H1 (cell line): ENCODE data around the gene ZNF561. TPM values are rescaled to one million over a fixed set of nuclear protein-coding genes. Genes with fewer than 3 reads are reported as not detected.

Experiments used
- CTCF ChIA-PET: fragments of 300-600 bp; sonication (Branson Sonifier 250); formaldehyde crosslinking; loops from one replicate; lab custom pipeline; 2021; ENCODE audit not compliant: partially characterized antibody; lab: Charles Lee
- POLR2A ChIA-PET: fragments of 300-600 bp; sonication (Branson Sonifier 250); formaldehyde crosslinking; loops from one replicate; lab custom pipeline; 2021; ENCODE audit warnings: inconsistent platforms; ENCODE audit not compliant: partially characterized antibody; lab: Charles Lee
- DNase-seq, 2 experiments: peaks; one replicate each; pipeline versions ENCODE4 v3.0.0 to v3.0.0-alpha.2; 2010 to 2022; ENCODE audit warnings: low spot score in 2 of 2, low read depth in 1 of 2, mixed read lengths in 1 of 2
- FAIRE-seq: peaks from 2 replicates; lab custom pipeline; 2011; peaks lifted over from hg19 to GRCh38; lab: Jason Lieb, UNC
- H2AFZ ChIP-seq: 2 replicates; pipeline ENCODE4 v1.8.1; 2012; ENCODE audit warnings: low read length, inconsistent platforms
- H2AK5ac ChIP-seq: 2 replicates; pipeline ENCODE4 v1.6.1; 2013; ENCODE audit warnings: low read depth, low read length
- H2BK120ac ChIP-seq: replicated peaks from 2 replicates; pipeline ENCODE3; 2013; ENCODE audit warnings: low read depth, low read length, inconsistent platforms
- H2BK12ac ChIP-seq: 2 replicates; pipeline ENCODE4 v1.6.1; 2013; ENCODE audit warnings: low read depth, low read length
- H2BK15ac ChIP-seq: 2 replicates; pipeline ENCODE4 v1.6.1; 2013; ENCODE audit warnings: low read length
- H2BK20ac ChIP-seq: 2 replicates; pipeline ENCODE4 v1.6.1; 2013; ENCODE audit warnings: low read length
- H2BK5ac ChIP-seq: 2 replicates; pipeline ENCODE4 v1.6.1; 2013; ENCODE audit warnings: low read depth, low read length
- H3K14ac ChIP-seq: 2 replicates; pipeline ENCODE4 v1.6.1; 2013; ENCODE audit warnings: inconsistent platforms; ENCODE audit not compliant: insufficient read length
- H3K18ac ChIP-seq: 2 replicates; pipeline ENCODE4 v1.6.1; 2013; ENCODE audit warnings: low read length; ENCODE audit errors: extremely low read depth
- H3K23ac ChIP-seq: 2 replicates; pipeline ENCODE4 v1.6.1; 2013; ENCODE audit warnings: inconsistent platforms; ENCODE audit not compliant: insufficient read length
- H3K23me2 ChIP-seq: 2 replicates; pipeline ENCODE4 v1.6.1; 2013; ENCODE audit warnings: low read depth, low read length
- H3K27ac ChIP-seq: 2 replicates; pipeline ENCODE4 v1.6.1; 2011; ENCODE audit warnings: low read depth, low read length, inconsistent platforms
- H3K27me3 ChIP-seq, 4 experiments: replicated peaks in 1 of 4; 1 replicate in 1 of 4; 2 replicates in 3 of 4; pipeline versions ENCODE4 v1.6.1 to v1.8.1; 2011 to 2013; ENCODE audit warnings: low read length in 3 of 4, mild to moderate bottlenecking in 3 of 4, inconsistent platforms in 2 of 4, mixed read lengths in 2 of 4, moderate library complexity in 1 of 4; ENCODE audit not compliant: control insufficient read depth in 3 of 4, insufficient read depth in 3 of 4; ENCODE audit errors: extremely low read depth in 1 of 4
- H3K36me3 ChIP-seq, 4 experiments: 2 replicates each; pipeline versions ENCODE4 v1.6.1 to v1.8.1; 2011 to 2013; ENCODE audit warnings: mild to moderate bottlenecking in 4 of 4, low read length in 3 of 4, moderate library complexity in 2 of 4, control low read depth in 1 of 4, inconsistent platforms in 1 of 4; ENCODE audit not compliant: insufficient read depth in 4 of 4, control insufficient read depth in 2 of 4
- H3K4ac ChIP-seq: replicated peaks from 2 replicates; pipeline ENCODE3; 2013; ENCODE audit warnings: low read length, low read depth, mixed read lengths, inconsistent platforms; ENCODE audit not compliant: insufficient read length
- H3K4me1 ChIP-seq, 4 experiments: replicated peaks in 1 of 4; 1 replicate in 1 of 4; 2 replicates in 3 of 4; pipeline versions ENCODE4 v1.6.1 to v1.8.1; 2011 to 2013; ENCODE audit warnings: low read length in 3 of 4, inconsistent platforms in 2 of 4, mixed read lengths in 1 of 4; ENCODE audit not compliant: insufficient read depth in 4 of 4, control insufficient read depth in 3 of 4
- H3K4me2 ChIP-seq, 2 experiments: 2 replicates each; pipeline versions ENCODE4 v1.6.1 to v1.8.1; 2011 to 2013; ENCODE audit warnings: low read depth in 2 of 2, low read length in 2 of 2, control low read depth in 1 of 2, inconsistent platforms in 1 of 2, mild to moderate bottlenecking in 1 of 2; ENCODE audit not compliant: insufficient read depth in 1 of 2
- H3K4me3 ChIP-seq, 4 experiments: fragments of 200-600, 300-600 bp in 1 of 4; sonication (generic), shearing (Covaris generic), sonication (Bioruptor Twin) in 1 of 4; 2 replicates each; pipeline versions ENCODE4 v1.5.1 to v1.8.1; 2011 to 2016; ENCODE audit warnings: low read length in 4 of 4, low read depth in 3 of 4, control low read depth in 2 of 4, inconsistent platforms in 2 of 4, mild to moderate bottlenecking in 2 of 4, mixed read lengths in 1 of 4, moderate library complexity in 1 of 4; ENCODE audit not compliant: insufficient read depth in 2 of 4; ENCODE audit errors: extremely low read depth in 1 of 4
- H3K56ac ChIP-seq: replicated peaks from 2 replicates; pipeline ENCODE3; 2013; ENCODE audit warnings: low read depth, mild to moderate bottlenecking, mixed read lengths, low read length, inconsistent platforms; ENCODE audit not compliant: insufficient read length
- H3K79me1 ChIP-seq: 2 replicates; pipeline ENCODE4 v1.6.1; 2013; ENCODE audit warnings: low read depth, low read length, control low read depth
- H3K79me2 ChIP-seq, 2 experiments: 2 replicates each; pipeline versions ENCODE4 v1.6.1 to v1.8.1; 2012 to 2013; ENCODE audit warnings: low read length in 2 of 2, mild to moderate bottlenecking in 2 of 2, inconsistent platforms in 1 of 2; ENCODE audit not compliant: insufficient read depth in 2 of 2, control insufficient read depth in 1 of 2
- H3K9ac ChIP-seq, 4 experiments: replicated peaks in 1 of 4; 1 replicate in 1 of 4; 2 replicates in 3 of 4; pipeline versions ENCODE4 v1.6.1 to v1.8.1; 2011 to 2013; ENCODE audit warnings: low read depth in 3 of 4, low read length in 3 of 4, control low read depth in 2 of 4, mild to moderate bottlenecking in 2 of 4, moderate library complexity in 2 of 4, inconsistent platforms in 1 of 4; ENCODE audit errors: extremely low read depth in 1 of 4
- H3K9me3 ChIP-seq, 2 experiments: 2 replicates each; pipeline versions ENCODE4 v1.6.1 to v1.8.1; 2012 to 2013; ENCODE audit warnings: mild to moderate bottlenecking in 2 of 2, moderate library complexity in 2 of 2, control low read depth in 1 of 2, inconsistent platforms in 1 of 2, low read depth in 1 of 2, low read length in 1 of 2, mixed read lengths in 1 of 2; ENCODE audit not compliant: insufficient read depth in 2 of 2
- H4K20me1 ChIP-seq, 2 experiments: replicated peaks in 1 of 2; 2 replicates each; pipeline versions ENCODE3 to v1.8.1; 2011 to 2013; ENCODE audit warnings: inconsistent platforms in 2 of 2, low read length in 2 of 2, mild to moderate bottlenecking in 1 of 2; ENCODE audit not compliant: insufficient read depth in 2 of 2, control insufficient read depth in 1 of 2
- H4K5ac ChIP-seq: 2 replicates; pipeline ENCODE4 v1.6.1; 2013; ENCODE audit warnings: low read length, low read depth, mixed read lengths, inconsistent platforms; ENCODE audit not compliant: insufficient read length
- H4K8ac ChIP-seq: 2 replicates; pipeline ENCODE4 v1.8.0; 2013; ENCODE audit warnings: mild to moderate bottlenecking, moderate library complexity, low read length, inconsistent platforms; ENCODE audit not compliant: insufficient read depth; ENCODE audit errors: extremely low read depth
- H4K91ac ChIP-seq: replicated peaks from 2 replicates; pipeline ENCODE3; 2013; ENCODE audit warnings: low read length, mixed read lengths, inconsistent platforms; ENCODE audit not compliant: insufficient read length
- ASH2L ChIP-seq: fragments of 200-600, 300-600 bp; sonication (generic); IDR thresholded peaks from one replicate; pipeline ENCODE4 v1.7.1; 2017; ENCODE audit warnings: low read length
- BCL11A ChIP-seq, 2 experiments: IDR thresholded peaks; one replicate each; pipeline ENCODE4 v1.6.1; 2011; ENCODE audit warnings: low read depth in 2 of 2, low read length in 2 of 2, mild to moderate bottlenecking in 2 of 2
- BRCA1 ChIP-seq: IDR thresholded peaks from 2 replicates; pipeline ENCODE4 v1.6.1; 2012; ENCODE audit warnings: low read depth, low read length, improper control_type of control experiment
- CREB1 ChIP-seq: IDR thresholded peaks from 2 replicates; pipeline ENCODE4 v1.6.1; 2012; ENCODE audit warnings: inconsistent platforms
- EGR1 ChIP-seq: IDR thresholded peaks from 2 replicates; pipeline ENCODE4 v1.6.1; 2011; ENCODE audit warnings: low read depth, low read length, borderline replicate concordance
- JUN ChIP-seq: IDR thresholded peaks from 2 replicates; pipeline ENCODE4 v1.6.1; 2011; ENCODE audit warnings: low read depth, mild to moderate bottlenecking, improper control_type of control experiment, low read length
- JUND ChIP-seq: IDR thresholded peaks from 2 replicates; pipeline ENCODE4 v1.6.1; 2011; ENCODE audit warnings: mild to moderate bottlenecking, improper control_type of control experiment, low read length
- RNF2 ChIP-seq: fragments of 200-900, 300-1000 bp; sonication (generic); IDR thresholded peaks from 2 replicates; pipeline ENCODE4 v1.7.1; 2016; ENCODE audit warnings: borderline replicate concordance, low read depth, mild to moderate bottlenecking, antibody characterized with exemption, low read length; ENCODE audit not compliant: poor library complexity, severe bottlenecking; ENCODE audit errors: missing control alignments
- RXRA ChIP-seq: IDR thresholded peaks from 2 replicates; pipeline ENCODE4 v1.6.1; 2011; ENCODE audit warnings: low read depth, mild to moderate bottlenecking, low read length, moderate library complexity; ENCODE audit not compliant: insufficient read depth
- SP1 ChIP-seq: IDR thresholded peaks from 2 replicates; pipeline ENCODE4 v1.6.1; 2011; ENCODE audit warnings: low read depth, low read length
- SUZ12 ChIP-seq: fragments of 200-600 bp; sonication (generic); IDR thresholded peaks from 2 replicates; pipeline ENCODE4 v1.6.1; 2012; ENCODE audit warnings: mild to moderate bottlenecking, inconsistent platforms, low read length, moderate library complexity, mixed read lengths
- TEAD4 ChIP-seq: IDR thresholded peaks from 2 replicates; pipeline ENCODE4 v1.6.1; 2012; ENCODE audit warnings: low read depth, low read length, inconsistent platforms, mixed read lengths
- ZNF274 ChIP-seq: IDR thresholded peaks from 2 replicates; pipeline ENCODE4 v1.7.0; 2012; ENCODE audit warnings: low read length, borderline replicate concordance; ENCODE audit errors: extremely low read depth
- WGBS, 2 experiments: shearing (Covaris generic) in 1 of 2; methylation state at CpG; one replicate each; pipeline versions ENCODE4 v1.1.6 to v1.1.7; 2013 to 2015; ENCODE audit warnings: low lambda C conversion rate in 2 of 2, mixed read lengths in 2 of 2, inconsistent platforms in 1 of 2, low coverage in 1 of 2, missing lambda C conversion rate in 1 of 2; ENCODE audit not compliant: insufficient replicate concordance in 2 of 2, insufficient coverage in 1 of 2, insufficient read length in 1 of 2; ENCODE audit errors: extremely low coverage in 1 of 2, missing lambda C conversion rate in 1 of 2; 5-methylcytosine and 5-hydroxymethylcytosine counted together
- polyA plus RNA-seq, 7 experiments: library from polyadenylated mRNA; depleted of rRNA in 3 of 7; stranded (reverse) in 5 of 7; unstranded in 2 of 7; fragments of >200 nt in 5 of 7; fragments of 200-250 nt in 2 of 7; gene quantifications; 1 replicate in 5 of 7; 2 replicates in 1 of 7; 4 replicates in 1 of 7; pipeline versions ENCODE4 v1.2.1 to v1.2.3, GENCODE V29; 2011 to 2013; ENCODE audit warnings: missing spikeins in 2 of 7, mixed read lengths in 2 of 7
- total RNA-seq: library from RNA; stranded (reverse); fragmentation: NEBNext Ultra II Directional; extraction: Animal tissue kit (Norgen Biotek cat#: 25700); gene quantifications from 2 replicates; pipeline ENCODE4 v1.2.1, GENCODE V29; 2021

ZNF561 gene
- total and polyA plus RNA-seq, 2 of the 8 experiments (the other 6 are each of a cell fraction or from before 2014, with no cell fraction given), result 28.6 to 64.7 TPM

DNA sequence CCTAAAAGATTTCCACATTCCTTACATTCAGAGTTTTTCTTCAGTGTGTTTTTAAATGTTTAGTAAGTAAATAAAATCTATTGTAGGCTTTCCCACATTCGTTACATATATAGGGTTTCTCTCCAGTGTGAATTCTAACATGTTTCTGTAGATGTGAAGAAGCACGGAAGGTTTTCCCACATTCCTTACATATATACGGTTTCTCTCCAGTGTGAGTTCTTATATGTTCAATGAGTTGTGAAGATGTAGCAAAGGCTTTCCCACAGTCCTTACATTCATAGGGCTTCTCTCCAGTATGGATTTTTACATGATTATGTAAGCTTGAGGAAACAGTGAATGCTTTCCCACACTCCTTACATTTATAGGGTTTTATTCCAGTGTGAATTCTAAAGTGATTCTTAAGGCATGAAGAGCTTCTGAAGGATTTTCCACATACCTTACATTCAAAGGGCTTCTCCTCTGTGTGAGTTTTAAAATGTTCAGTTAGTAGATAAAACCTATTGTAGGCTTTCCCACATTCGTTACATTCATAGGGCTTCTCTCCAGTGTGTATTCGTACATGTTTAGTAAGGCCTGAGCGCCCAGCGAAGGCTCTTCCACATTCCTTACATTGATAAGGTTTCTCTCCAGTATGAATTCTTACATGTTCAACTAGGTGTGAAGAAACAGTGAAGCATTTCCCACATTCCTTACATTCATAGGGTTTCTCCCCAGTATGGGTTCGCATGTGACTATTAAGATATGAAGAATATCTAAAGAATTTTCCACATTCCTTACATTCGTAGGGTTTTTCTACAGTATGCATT lies 54.9 kb downstream of the ZNF561 start:
- Histone ChIP-seq H2BK5ac (no peak overlapping the region), H3K79me2 (peaks cover 40 to 94% of the 10 kb centered on the region in 2 experiments), H3K9ac (no peak overlapping the region), H2BK20ac (no peak overlapping the region), H3K23ac (no peak overlapping the region), H3K27me3 (no peaks in the 10 kb centered on the region), H3K18ac (no peak overlapping the region), H2AK5ac (no peak overlapping the region), H4K20me1 (peaks cover 0 to 5% of the 10 kb centered on the region in 2 experiments), H3K56ac (no peak overlapping the region), H3K4me2 (no peak overlapping the region), H3K79me1 (no peaks in the 10 kb centered on the region), H3K4ac (no peak overlapping the region), H2BK120ac (no peak overlapping the region), H3K4me3 (peak overlapping the region in 1 of 4 experiments; percentile 36; a peak in 1 of 8 replicates), H3K14ac (no peak overlapping the region), H3K36me3 (peaks cover 43 to 100% (median 81%) of the 10 kb centered on the region in 4 experiments), H4K8ac (no peak overlapping the region), H3K4me1 (no peaks in the 10 kb centered on the region), H4K5ac (no peak overlapping the region), H3K23me2 (no peaks in the 10 kb centered on the region), H2AFZ (no peak overlapping the region), H2BK12ac (no peak overlapping the region), H4K91ac (no peak overlapping the region), H3K9me3 (peaks cover 69 to 83% of the 10 kb centered on the region in 2 experiments), H2BK15ac (no peak overlapping the region), H3K27ac (no peak overlapping the region)
- 94% methylated on average over 9 of the region's 9 CpGs; no CpG with 5 or more reads in 1 of the 2 experiments for WGBS, 2 experiments
- POLR2A ChIA-PET, result interaction anchor here (0.9 kb wide), 1 partner anchor 16 kb away, joined by 5 read pairs; no protein-coding TSS in a partner anchor
- CTCF ChIA-PET, result interaction anchor here (1.0 kb wide), 1 partner anchor 18 kb away, joined by 3 read pairs; no protein-coding TSS in a partner anchor
- no peak for DNase-seq
- no peak for FAIRE-seq
- TF ChIP-seq SUZ12 (no peak), JUN (no peak), ASH2L (no peak), ZNF274 (peak; percentile 74), JUND (no peak), EGR1 (no peak), RXRA (no peak), CREB1 (no peak), TEAD4 (0 out of 2 replicates have a peak, but pooled peaks have one; percentile 24), RNF2 (no peak), BRCA1 (no peak), BCL11A (IDR thresholded peaks at IDR 0.05; ENCODE audit: low read depth in 2 of 2, low read length in 2 of 2) (no peak), SP1 (no peak)
